Nephron progenitor cell (in vitro differentiated cells): Measurements from ENCODE around the gene STARD7.

Experiments
- DNase-seq: peaks from one replicate; pipeline ENCODE4 v3.0.0; 2021
- H3K27ac Mint-ChIP-seq: 2 replicates; pipeline ENCODE4 v1.8.0; 2021; ENCODE audit warnings: mild to moderate bottlenecking, moderate library complexity, mixed read lengths
- H3K27me3 Mint-ChIP-seq: 2 replicates; pipeline ENCODE4 v1.8.0; 2021; ENCODE audit warnings: mild to moderate bottlenecking, low read depth, mixed read lengths; ENCODE audit not compliant: poor library complexity
- H3K36me3 Mint-ChIP-seq: 2 replicates; pipeline ENCODE4 v1.8.0; 2021; ENCODE audit warnings: low read depth, mixed read lengths
- H3K4me1 Mint-ChIP-seq: 2 replicates; pipeline ENCODE4 v1.8.0; 2021; ENCODE audit warnings: mixed read lengths
- H3K4me3 Mint-ChIP-seq: 2 replicates; pipeline ENCODE4 v1.8.0; 2021; ENCODE audit warnings: mild to moderate bottlenecking, moderate library complexity, mixed read lengths
- H3K9me3 Mint-ChIP-seq: 2 replicates; pipeline ENCODE4 v1.8.0; 2021; ENCODE audit warnings: mild to moderate bottlenecking, moderate library complexity, mixed read lengths
- CTCF ChIP-seq: fragments of 200-600 bp; sonication (generic); IDR thresholded peaks from 2 replicates; pipeline ENCODE4 v1.5.0; 2021; ENCODE audit warnings: antibody characterized with exemption

Gene STARD7

GRCh38 chr2:96169868-96170507 is 38.6 kb downstream of the STARD7 start:
- H3K9me3 Mint-ChIP-seq = peaks cover 20% of the 10 kb centered on the region
- no peak overlapping the region for H3K27ac Mint-ChIP-seq
- peaks cover 12% of the 10 kb centered on the region for H3K27me3 Mint-ChIP-seq
- no peaks in the 10 kb centered on the region for H3K36me3 Mint-ChIP-seq
- TF ChIP-seq CTCF = no peak
- no peak overlapping the region for H3K4me3 Mint-ChIP-seq
- DNase-seq = no peak
- H3K4me1 Mint-ChIP-seq = peaks cover 5% of the 10 kb centered on the region

GRCh38 chr2:96167407-96168013 is 41.1 kb downstream of the STARD7 start:
- Mint-ChIP-seq H3K36me3 (no peaks in the 10 kb centered on the region), H3K4me3 (no peak overlapping the region), H3K27ac (no peak overlapping the region), H3K27me3 (peaks cover 18% of the 10 kb centered on the region), H3K4me1 (peaks cover 23% of the 10 kb centered on the region), H3K9me3 (peaks cover 20% of the 10 kb centered on the region)
- TF ChIP-seq CTCF = no peak
- no peak for DNase-seq

GRCh38 chr2:96164459-96165184 is 44.0 kb downstream of the STARD7 start:
- no peak for TF ChIP-seq CTCF
- H3K9me3 Mint-ChIP-seq = peaks cover 16% of the 10 kb centered on the region
- H3K4me1 Mint-ChIP-seq = peaks cover 36% of the 10 kb centered on the region
- peak overlapping the region; percentile 79 for H3K27ac Mint-ChIP-seq
- H3K27me3 Mint-ChIP-seq = peaks cover 18% of the 10 kb centered on the region
- H3K36me3 Mint-ChIP-seq = no peaks in the 10 kb centered on the region
- no peak overlapping the region for H3K4me3 Mint-ChIP-seq
- no peak for DNase-seq

- H3K27me3 Mint-ChIP-seq = peaks cover 21% of the 10 kb centered on the region
- peaks cover 44% of the 10 kb centered on the region for H3K4me1 Mint-ChIP-seq
- no peak for TF ChIP-seq CTCF
- H3K9me3 Mint-ChIP-seq = peaks cover 9% of the 10 kb centered on the region
- H3K36me3 Mint-ChIP-seq = no peaks in the 10 kb centered on the region
- peak overlapping the region; percentile 54 for H3K27ac Mint-ChIP-seq
- peak; percentile 8 for DNase-seq
- no peak overlapping the region for H3K4me3 Mint-ChIP-seq
Observed at GRCh38 chr2:96163768-96164429, 44.7 kb downstream of the STARD7 start.

- no peak for TF ChIP-seq CTCF
- peaks cover 22% of the 10 kb centered on the region for H3K27me3 Mint-ChIP-seq
- DNase-seq = no peak
- H3K4me3 Mint-ChIP-seq = no peak overlapping the region
- peaks cover 7% of the 10 kb centered on the region for H3K9me3 Mint-ChIP-seq
- no peaks in the 10 kb centered on the region for H3K36me3 Mint-ChIP-seq
- H3K27ac Mint-ChIP-seq = peak overlapping the region; percentile 54
- H3K4me1 Mint-ChIP-seq = peaks cover 49% of the 10 kb centered on the region
Observed at GRCh38 chr2:96163415-96163767, 45.2 kb downstream of the STARD7 start.
